Activated CD4-positive, CD25-positive, alpha-beta regulatory T cell treated with anti-CD3 and anti-CD28 coated beads, Interleukin-2, amount 50 U/mL, for 72 hours (primary cell): ENCODE results near the gene GALNTL6.

ENCODE experiments used
- DNase-seq: peaks from one replicate; pipeline ENCODE4 v3.0.0; 2021

The GALNTL6 gene

DNA sequence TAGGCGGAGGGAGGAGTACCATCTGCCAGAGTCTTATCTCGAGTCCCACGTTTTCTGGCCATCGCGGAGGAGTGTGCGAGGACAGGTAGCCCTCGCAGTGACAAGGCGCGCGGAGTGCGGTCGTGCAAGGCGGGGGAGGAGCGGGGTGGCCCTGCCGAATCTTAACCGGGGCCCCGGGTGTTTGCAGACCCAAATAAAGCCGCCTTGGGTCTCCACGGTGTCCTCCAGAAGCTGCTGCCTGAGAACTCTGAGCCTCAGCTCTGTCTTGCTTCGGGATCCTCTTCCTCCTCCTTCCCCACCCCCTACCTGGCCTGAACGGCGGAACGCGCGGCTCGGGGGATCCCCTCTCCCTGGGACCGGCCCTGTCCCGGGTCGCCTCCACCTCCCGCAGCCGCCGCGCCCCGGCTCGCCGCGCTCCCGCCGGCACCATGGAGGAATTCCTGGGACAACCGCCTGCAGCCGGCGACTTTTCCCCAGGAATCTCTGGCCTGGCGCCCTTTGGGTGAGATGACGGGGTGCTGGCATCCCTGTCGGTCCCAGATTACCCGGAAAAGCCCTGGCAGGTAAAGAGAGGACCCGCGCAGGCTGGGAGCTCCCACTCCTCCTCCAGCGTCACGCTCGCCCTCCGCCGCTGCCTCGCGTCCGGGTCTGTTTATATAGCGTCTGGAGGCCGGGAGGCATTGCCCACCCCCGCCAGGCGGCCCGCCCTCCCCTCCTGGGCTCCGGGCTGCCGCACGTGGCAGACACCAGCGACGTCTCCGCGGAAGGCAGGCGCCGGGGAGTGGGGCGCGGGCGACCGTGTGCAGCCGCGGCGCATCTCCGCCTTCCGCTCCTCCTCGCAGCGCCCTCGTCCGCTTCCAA, at the start of gene GALNTL6:
GALNTL6 (plus strand) TSS at position 740 of the 861 bp plus-strand sequence.
- DNase-seq = no peak

DNA sequence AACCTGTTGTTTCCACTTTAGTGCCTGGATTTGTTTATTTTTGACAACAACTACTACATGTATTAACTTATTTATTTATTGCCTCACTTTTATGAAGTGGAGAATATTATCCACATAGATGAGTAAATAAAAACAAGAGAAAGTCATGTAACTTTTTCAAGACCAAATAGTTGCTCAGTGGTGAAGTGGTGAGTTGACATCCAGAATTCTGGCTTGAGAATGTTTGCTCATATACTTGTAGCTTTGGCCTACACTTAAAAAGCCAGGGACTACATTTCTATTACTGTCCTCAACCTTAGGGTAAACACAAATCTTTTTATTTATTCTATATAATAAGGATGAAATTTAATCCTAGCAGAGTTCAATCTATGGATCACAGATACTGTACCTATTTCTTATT, 47.7 kb upstream of the GALNTL6 start:
- DNase-seq = no peak

DNA sequence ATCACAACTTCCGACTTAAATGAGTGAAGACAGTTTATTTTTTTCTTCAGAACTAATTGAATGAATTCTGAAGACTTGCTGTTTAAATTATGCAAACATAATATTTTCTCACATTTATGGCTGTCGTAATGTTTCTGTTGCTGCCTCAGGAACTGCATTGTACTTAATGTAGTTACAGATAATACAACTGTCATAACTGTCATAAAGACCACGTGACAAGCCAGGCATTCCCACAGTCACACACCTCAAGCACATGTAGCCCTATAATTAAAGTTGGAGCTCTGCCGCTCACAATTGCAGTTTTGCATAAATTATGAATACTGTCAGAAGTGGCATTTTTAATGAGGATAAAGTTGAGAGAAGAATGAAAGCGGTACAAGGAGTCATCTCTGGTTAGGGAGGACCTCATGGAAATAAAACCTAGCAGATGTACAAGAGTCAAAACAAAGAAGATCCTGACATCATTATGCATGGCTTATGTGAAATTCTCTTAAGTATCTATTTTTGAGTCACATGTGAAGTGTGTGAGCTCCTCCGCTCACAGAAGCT, 38.5 kb upstream of the GALNTL6 start:
- no peak for DNase-seq

DNA sequence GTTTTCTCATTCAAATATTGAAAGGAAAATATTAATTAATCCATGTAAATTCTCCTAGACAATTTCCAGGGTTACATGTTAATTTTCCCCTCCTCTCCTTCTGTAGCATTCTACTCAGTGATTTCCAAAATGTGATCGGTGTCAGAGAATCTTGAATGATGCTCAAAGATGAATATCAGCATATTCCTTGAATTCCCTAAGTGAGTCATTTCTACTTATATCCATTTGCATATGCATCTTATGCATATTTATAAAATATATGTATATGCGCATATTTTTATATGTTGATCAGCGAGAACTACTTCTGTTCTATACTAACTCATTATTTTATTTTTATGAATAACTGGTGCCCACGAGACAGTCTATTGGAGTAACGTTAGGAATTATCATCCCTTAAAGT, 33.9 kb upstream of the GALNTL6 start:
- DNase-seq = no peak

DNA sequence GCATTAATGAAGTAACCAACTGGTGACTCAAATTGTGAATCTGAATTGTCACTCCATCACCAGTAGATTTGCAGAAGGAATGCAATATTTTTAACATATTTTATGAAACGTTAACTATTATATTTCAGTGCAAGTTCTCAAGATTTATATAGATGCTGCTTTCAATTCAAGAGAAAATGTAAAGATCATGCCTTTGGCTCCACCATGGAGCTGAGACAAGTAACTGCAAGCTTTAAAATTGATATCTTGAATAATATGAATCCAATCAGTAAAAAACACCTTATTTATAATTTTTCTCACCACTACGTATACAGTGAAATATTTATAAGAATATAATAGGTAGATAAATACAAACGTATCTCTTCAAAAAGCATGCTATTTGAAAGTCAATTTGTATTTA, 27.8 kb upstream of the GALNTL6 start:
- no peak for DNase-seq

DNA sequence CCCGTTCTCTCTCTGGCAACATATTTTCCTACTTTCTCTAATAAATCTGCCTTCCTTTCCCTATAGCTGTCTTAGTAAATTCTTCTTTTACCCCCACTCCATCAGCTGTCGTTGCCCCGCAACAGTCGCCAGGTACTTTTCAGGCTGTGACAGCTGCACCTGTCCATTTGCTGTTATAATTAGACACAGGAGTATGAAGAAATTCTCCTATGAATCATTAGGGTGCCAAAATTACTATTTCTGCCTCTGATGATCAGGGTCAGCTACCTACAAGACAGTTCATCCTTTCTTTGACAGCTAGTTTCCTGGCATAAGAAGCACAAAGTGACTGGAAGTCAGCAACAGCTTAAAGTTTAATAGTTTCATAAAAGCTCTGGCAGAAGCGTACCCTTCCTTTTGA, 19.5 kb upstream of the GALNTL6 start:
- DNase-seq = no peak

DNA sequence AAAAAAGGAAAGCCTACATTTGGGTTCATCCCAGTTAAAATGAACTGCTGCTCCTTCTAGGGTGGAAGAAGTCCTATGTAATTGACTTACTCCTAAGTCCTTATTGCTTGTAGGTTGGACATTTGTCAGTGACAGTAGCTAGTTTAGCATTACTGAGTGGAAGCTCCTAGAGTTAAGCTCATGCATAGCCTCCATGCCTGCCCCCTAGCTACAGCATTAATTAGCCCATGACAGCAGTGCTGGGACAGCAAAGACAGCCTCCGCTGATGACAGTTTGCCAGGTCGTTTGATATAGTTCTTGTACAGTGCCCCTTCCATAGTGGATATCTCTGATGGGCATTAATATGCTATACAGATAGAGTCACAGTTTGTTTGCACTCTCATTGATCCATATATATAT, 18.7 kb upstream of the GALNTL6 start:
- DNase-seq = no peak

- DNase-seq = no peak
Observed at GRCh38 chr4:171809854-171810253, 3.4 kb upstream of the GALNTL6 start.

DNA sequence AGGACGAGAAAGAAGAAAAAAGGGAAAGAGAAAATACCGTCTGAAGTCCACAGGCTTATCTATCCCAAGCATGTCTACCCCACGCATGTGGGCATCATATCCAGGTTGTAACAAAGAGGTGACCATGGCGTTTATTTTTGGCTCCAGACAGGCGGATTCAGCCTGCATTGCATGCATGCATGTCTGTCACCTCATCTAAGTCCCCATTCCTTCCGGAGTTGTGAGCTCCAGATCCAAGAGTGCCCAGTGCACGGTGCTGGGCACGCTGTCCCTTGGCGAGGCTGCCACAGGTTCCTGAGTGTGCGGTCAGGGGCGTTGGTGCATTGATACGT, 905 bp upstream of the GALNTL6 start:
- no peak for DNase-seq

DNA sequence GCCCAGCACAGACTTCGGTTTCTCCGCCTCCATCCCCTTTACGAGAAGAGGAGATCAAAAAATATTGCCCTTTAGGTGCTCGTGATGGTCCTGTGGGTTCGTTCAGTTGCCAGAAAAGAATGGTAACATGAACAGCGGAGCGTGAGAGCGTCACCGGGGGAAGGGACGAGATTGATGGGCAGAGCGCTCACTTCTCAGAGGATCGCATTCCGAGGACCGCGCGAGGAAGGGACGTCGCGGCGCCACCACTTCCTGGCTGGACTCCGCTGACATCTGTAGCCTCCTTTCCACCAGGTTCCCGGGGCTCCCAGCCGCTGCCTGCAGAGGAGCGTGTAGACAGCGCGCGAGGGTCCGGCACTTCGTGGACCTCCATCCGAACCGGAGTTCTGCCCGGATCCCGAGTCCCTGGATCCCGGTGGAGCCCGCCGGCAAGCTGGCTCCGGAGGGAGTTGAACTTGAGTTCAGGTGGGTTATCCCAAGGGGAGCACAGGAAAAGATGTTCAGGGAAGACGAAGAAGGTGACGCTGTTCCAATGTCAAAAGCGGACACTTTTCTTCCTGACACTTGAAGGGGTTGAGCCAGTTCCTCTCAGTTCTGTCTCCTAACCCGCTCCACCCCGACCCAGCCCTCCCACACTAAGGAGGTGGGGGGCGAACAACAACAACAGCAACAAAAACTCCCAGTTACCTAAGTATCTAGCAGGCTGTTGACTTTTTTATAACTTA, 484 bp downstream of the GALNTL6 start:
- DNase-seq = no peak

- no peak for DNase-seq
Observed at GRCh38 chr4:171814545-171814944, 1.3 kb downstream of the GALNTL6 start.

DNA sequence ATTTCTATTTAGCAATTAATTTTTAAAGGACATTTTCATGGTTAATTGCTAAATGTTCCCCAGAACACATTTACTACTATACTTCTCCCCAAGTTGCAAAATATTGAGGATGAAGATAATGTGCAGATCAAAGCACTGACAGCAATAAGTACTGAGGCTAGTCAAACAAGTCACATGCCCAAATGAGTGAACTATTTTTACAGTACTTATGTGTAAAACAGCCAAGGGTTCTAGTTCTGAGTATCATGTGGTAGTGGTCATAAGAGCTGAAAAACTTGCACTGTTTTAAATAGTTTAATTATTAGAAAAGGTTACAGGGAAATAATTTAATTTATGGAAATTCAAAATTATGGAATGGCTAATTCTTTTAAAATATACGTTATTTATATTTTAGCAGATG, 3.8 kb downstream of the GALNTL6 start:
- no peak for DNase-seq

DNA sequence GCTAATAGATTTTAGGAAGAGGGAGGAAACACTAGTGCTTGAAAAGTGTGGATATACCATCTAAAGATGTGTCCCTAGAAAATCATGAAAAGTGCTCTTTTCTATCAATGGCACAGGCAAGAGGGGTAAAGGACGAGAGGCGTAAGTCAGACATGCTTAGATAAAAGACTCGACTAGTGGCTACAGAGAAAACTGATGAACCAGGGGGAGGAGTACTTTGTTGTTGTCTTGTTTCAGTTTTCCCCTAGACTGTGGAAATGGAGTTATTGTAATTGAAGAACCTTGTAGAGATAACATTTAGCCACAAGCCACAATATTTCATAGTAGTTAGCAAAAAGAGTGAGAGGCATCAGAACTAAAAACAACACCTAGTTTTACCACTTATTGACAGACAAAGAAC, 21.4 kb downstream of the GALNTL6 start:
- no peak for DNase-seq

DNA sequence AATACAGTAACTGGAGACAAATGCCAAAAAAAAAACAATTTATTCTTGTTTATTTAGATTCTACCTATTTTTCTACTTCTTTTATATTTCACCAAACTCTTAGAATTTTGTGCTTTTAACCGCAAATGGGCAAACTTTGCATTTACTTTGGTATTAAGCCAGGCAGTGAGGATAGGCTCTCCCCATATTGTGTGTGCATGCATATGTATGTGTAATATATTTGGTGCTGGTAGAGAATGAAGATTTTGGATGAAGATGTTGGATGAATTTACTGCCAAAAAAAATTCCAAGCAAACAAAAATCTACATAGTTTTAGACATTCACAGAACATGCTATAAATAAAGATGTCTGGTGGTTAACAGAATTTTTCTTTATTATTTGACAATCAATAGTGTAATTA, 30.3 kb downstream of the GALNTL6 start:
- no peak for DNase-seq

DNA sequence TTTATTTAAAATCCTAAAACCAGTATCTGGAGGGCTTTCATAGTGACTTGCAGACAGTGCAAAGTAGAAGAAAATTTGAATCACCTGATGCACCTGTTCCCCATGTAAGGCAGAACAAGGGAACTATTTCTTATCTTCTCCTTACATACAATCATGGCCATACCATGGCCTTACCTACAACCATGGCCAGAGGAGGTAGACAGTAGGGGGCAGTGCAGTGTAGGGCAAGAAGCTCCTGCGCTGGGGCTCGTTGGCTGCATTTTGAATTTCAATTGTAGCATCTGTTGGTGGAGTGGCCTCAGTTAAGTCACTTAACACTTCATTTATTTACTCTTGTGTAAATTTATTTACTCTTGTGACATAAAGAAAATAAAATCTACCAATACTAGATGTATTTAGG, 33.0 kb downstream of the GALNTL6 start:
- DNase-seq = no peak

DNA sequence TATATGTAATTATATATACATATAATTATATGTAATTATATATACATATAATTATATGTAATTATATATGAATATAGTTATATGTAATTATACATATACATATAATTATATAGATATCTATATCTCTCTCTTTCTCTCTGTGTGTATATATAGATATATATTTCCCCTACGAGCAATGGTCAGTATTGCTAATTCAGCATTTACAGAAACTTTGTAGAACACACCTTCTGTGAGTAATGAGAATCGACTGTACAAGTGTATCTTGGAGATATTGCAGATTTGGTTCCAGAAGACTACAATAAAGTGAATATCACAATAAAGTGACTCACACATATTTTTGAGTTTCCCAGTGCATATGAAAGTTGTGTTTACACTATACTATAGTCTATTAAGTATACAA, 33.7 kb downstream of the GALNTL6 start:
- DNase-seq = no peak

- DNase-seq = no peak
Observed at GRCh38 chr4:171847751-171848150, 34.5 kb downstream of the GALNTL6 start.

- DNase-seq = no peak
Observed at GRCh38 chr4:171849686-171850222, 36.5 kb downstream of the GALNTL6 start.

DNA sequence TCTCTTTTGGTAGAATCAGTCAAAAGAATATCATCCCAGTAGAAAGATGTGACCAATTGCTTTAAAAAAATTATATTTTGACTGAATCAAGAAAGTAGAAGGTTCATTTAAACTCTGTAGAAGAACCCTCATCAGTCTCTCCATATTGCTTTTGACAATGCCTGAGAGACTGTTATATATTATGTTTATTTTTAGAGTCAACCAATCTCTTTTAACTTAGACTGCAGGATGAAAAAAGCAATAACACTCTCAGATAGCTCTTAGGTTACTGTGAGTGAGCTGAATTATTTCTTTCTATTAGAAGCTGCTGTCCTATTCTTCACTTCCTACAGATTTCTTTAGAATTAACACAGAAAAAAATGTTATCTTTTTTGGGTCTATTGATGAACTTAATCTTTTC, 38.1 kb downstream of the GALNTL6 start:
- no peak for DNase-seq

- no peak for DNase-seq
Observed at GRCh38 chr4:171857302-171858012, 44.3 kb downstream of the GALNTL6 start.

- no peak for DNase-seq
Observed at GRCh38 chr4:171875291-171875690, 62.1 kb downstream of the GALNTL6 start.

DNA sequence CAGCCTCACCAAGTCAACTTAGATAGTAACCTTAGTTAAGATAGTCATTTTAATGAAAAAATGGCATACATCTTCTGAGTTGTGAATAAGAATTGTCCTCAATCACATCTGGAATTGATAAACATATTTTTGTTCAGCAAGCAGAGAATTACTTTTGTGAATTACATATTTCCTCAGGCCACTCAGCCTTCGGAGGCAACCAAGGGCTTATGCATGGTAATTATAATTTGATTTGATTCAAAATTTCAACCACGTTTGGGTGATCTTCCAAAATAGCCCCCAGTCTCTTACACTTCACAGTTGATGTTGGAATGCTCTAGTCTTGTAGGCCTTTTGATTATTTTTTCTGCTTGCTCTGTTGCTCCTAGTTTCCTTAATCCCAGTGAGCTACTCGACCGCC, 63.4 kb downstream of the GALNTL6 start:
- DNase-seq = no peak

GRCh38 chr4:171880136-171880535, 66.9 kb downstream of the GALNTL6 start:
- no peak for DNase-seq
